ENCODE results near the gene UBB. TPM values are rescaled to one million over a fixed set of nuclear protein-coding genes. Genes with fewer than 3 reads are reported as not detected.

The UBB gene
- polyA plus RNA-seq, 3 donors: 1,176 to 1,365 (median 1,282) TPM

GRCh38 chr17:16422416-16422815, 41.5 kb downstream of the UBB start:
- Histone ChIP-seq H3K9ac (ENCODE audit: insufficient read depth, low read length, poor library complexity, severe bottlenecking) (no peak overlapping the region), H3K9me3 (replicated peaks in 1 of 2; ENCODE audit: control insufficient read depth in 1 of 2, insufficient read depth in 1 of 2, low read length in 2 of 2) (no peaks in the 10 kb centered on the region), H2AFZ (ENCODE audit: insufficient read depth, low read depth, low read length, poor library complexity, severe bottlenecking) (no peak overlapping the region), H3K36me3 (replicated peaks in 1 of 2; ENCODE audit: control insufficient read depth in 1 of 2, insufficient read depth in 2 of 2, low read length in 2 of 2) (peaks cover 73 to 96% of the 10 kb centered on the region in 2 donors), H4K20me1 (ENCODE audit: insufficient read depth, low read length) (peaks cover 18% of the 10 kb centered on the region), H3K4me3 (replicated peaks in 1 of 3; ENCODE audit: low read depth in 2 of 3, low read length in 3 of 3) (no peak overlapping the region), H3K4me2 (replicated peaks; ENCODE audit: extremely low read depth, low read length, poor library complexity, severe bottlenecking) (no peak overlapping the region), H3K79me2 (ENCODE audit: insufficient read depth, low read length) (peaks cover 10% of the 10 kb centered on the region), H3K4me1 (ENCODE audit: control insufficient read depth in 1 of 2, insufficient read depth in 2 of 2, low read length in 2 of 2) (peaks cover 21 to 29% of the 10 kb centered on the region in 2 donors), H3K27ac (ENCODE audit: low read depth in 1 of 2, low read length in 2 of 2) (no peak overlapping the region), H3K27me3 (ENCODE audit: control insufficient read depth in 2 of 2, insufficient read depth in 2 of 2, low read length in 2 of 2) (no peaks in the 10 kb centered on the region)
- H3K4me3 Mint-ChIP-seq: no peak overlapping the region
- no peaks in the 10 kb centered on the region for H3K9me3 Mint-ChIP-seq
- peaks cover 88 to 99% of the 10 kb centered on the region in 2 donors for H3K36me3 Mint-ChIP-seq
- peaks cover 0 to 1% (median 0%) of the 10 kb centered on the region in 3 donors for H3K27me3 Mint-ChIP-seq (ENCODE audit: low read depth in 3 of 3)
- no peak for TF ChIP-seq CTCF (IDR thresholded peaks at IDR 0.05)
- 98% methylated on average over 7 of the region's 7 CpGs for WGBS (ENCODE audit: insufficient coverage)
- H3K27ac Mint-ChIP-seq: no peak overlapping the region
- H3K4me1 Mint-ChIP-seq: peaks cover 25% of the 10 kb centered on the region
- no peak for DNase-seq
- intact Hi-C loops (cut with micrococcal nuclease): no loop called here

GRCh38 chr17:16423226-16423872, 42.5 kb downstream of the UBB start:
- H3K36me3 Mint-ChIP-seq: peaks cover 81 to 99% of the 10 kb centered on the region in 2 donors
- peaks cover 16 to 20% of the 10 kb centered on the region in 2 donors for H3K4me1 ChIP-seq (ENCODE audit: control insufficient read depth in 1 of 2, insufficient read depth in 2 of 2, low read length in 2 of 2)

More at GRCh38 chr17:16423226-16423872, 42.5 kb downstream of the UBB start:
- Mint-ChIP-seq H3K9me3 (no peaks in the 10 kb centered on the region), H3K27me3 (ENCODE audit: low read depth in 3 of 3) (peaks cover 0 to 1% (median 0%) of the 10 kb centered on the region in 3 donors), H3K4me1 (peaks cover 18% of the 10 kb centered on the region), H3K4me3 (no peak overlapping the region), H3K27ac (no peak overlapping the region)
- Histone ChIP-seq H3K27ac (ENCODE audit: low read depth in 1 of 2, low read length in 2 of 2) (no peak overlapping the region), H3K4me2 (replicated peaks; ENCODE audit: extremely low read depth, low read length, poor library complexity, severe bottlenecking) (no peak overlapping the region), H3K4me3 (replicated peaks in 1 of 3; ENCODE audit: low read depth in 2 of 3, low read length in 3 of 3) (no peak overlapping the region), H3K36me3 (replicated peaks in 1 of 2; ENCODE audit: control insufficient read depth in 1 of 2, insufficient read depth in 2 of 2, low read length in 2 of 2) (peaks cover 73 to 96% of the 10 kb centered on the region in 2 donors), H4K20me1 (ENCODE audit: insufficient read depth, low read length) (peaks cover 18% of the 10 kb centered on the region), H2AFZ (ENCODE audit: insufficient read depth, low read depth, low read length, poor library complexity, severe bottlenecking) (no peak overlapping the region), H3K9me3 (replicated peaks in 1 of 2; ENCODE audit: control insufficient read depth in 1 of 2, insufficient read depth in 1 of 2, low read length in 2 of 2) (no peaks in the 10 kb centered on the region), H3K27me3 (ENCODE audit: control insufficient read depth in 2 of 2, insufficient read depth in 2 of 2, low read length in 2 of 2) (no peaks in the 10 kb centered on the region), H3K79me2 (ENCODE audit: insufficient read depth, low read length) (peaks cover 1% of the 10 kb centered on the region), H3K9ac (ENCODE audit: insufficient read depth, low read length, poor library complexity, severe bottlenecking) (no peak overlapping the region)
- no peak for DNase-seq
- intact Hi-C loops (cut with micrococcal nuclease): no loop called here
- TF ChIP-seq CTCF (IDR thresholded peaks at IDR 0.05): no peak
- WGBS (ENCODE audit: insufficient coverage): 97% methylated on average over 3 of the region's 10 CpGs
